ENCODE measurements around the gene NR2E1. TPM values are rescaled to one million over a fixed set of nuclear protein-coding genes. Genes with fewer than 3 reads are reported as not detected.

Gene NR2E1
- total RNA-seq (2014; rRNA removed; shearing (Covaris generic)) (not detected in 2 replicates), polyA plus RNA-seq (2016; fragmentation: Nextera tagmentation; extraction: Ambion mirVana) (not detected in 2 replicates)

DNA sequence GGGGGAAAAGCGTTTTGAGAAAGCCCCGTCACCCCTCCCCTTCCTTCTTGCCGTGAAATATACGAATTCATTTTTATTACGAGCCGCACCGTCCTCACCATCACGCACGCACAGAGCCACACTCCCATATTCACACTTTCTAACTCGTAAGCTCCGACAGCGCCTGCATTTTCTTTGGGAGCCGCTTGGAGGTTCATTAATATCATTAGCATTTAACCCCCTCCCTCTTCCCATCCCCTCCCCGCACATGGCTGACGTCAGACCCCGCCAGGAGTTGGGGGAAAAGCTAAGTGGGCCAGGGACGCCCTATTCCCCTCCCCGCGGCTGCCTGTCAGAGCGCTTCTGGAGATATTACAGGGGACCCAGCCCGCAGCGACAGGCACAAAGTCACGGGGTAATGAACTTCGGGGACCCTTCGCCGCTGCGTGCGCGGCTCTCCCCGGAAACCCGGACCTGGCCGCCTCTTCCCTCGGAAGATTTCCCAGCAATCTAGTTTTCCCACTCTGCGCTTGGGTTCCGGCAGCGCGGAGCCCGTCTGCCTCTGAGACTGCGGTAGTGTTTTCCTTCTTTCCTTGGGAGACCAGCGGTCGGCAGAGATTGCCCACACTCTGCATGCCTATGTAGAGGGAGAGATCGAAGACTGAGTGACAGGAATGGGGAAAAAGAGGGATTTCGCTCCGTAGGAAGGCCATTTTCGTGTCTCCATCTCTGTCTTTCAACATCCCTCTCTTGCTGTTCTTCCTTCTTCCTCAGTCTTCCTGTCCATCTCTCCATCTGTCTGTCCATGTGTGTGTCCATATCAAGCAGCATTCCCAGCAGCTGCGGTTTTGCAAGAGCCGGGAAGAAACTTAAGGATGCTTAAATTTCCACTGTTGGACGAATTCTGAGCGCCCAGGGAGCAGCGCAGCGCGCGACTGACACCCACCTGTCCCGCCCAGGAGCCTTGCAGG, at the start of gene NR2E1:
Gene NR2E1, plus strand, starts transcription at position 309 of the 950 bp plus-strand sequence. CDS start 744 bp downstream, outside the sequence.
- Histone ChIP-seq H3K36me3 (ENCODE audit: low read depth) (no peaks in the 10 kb centered on the region), H3K9ac (no peak within 1 kb of the TSS), H3K79me2 (ENCODE audit: insufficient read depth) (no peaks in the 10 kb centered on the region), H3K9me3 (ENCODE audit: low read depth) (no peaks in the 10 kb centered on the region), H3K27me3 (replicated peaks; ENCODE audit: insufficient read depth) (peaks cover 99% of the 10 kb centered on the region), H4K20me1 (ENCODE audit: insufficient read depth) (no peaks in the 10 kb centered on the region), H3K9me2 (ENCODE audit: insufficient read depth) (no peaks in the 10 kb centered on the region), H3K4me2 (ENCODE audit: unreplicated experiment) (no peak within 1 kb of the TSS), H3K27ac (no peak within 1 kb of the TSS), H3K4me3 (no peak within 1 kb of the TSS), H3F3A (ENCODE audit: insufficient read depth) (no peaks in the 10 kb centered on the region), H2AFZ (0 out of 2 replicates have a peak within 1 kb of the TSS, but pooled peaks have one; percentile 3), H3K4me1 (ENCODE audit: insufficient read depth) (no peaks in the 10 kb centered on the region)
- WGBS, 2 experiments (ENCODE audit: low coverage in 1 of 2, low lambda C conversion rate in 2 of 2, missing lambda C conversion rate in 2 of 2) = 3% methylated on average over 53 to 54 of the region's 54 CpGs
- peak; percentile 23 for DNase-seq
- TF ChIP-seq EZH2 (IDR thresholded peaks at IDR 0.05; ENCODE audit: insufficient read depth, poor library complexity, severe bottlenecking) = peak; percentile 32
- 0 out of 2 replicates have a peak, but pooled peaks have one; percentile 41 for TF ChIP-seq EZH2phosphoT487 (IDR thresholded peaks at IDR 0.05; ENCODE audit: insufficient read depth, low read depth)
- in situ Hi-C loops (cut with MboI) = no loop called here

DNA sequence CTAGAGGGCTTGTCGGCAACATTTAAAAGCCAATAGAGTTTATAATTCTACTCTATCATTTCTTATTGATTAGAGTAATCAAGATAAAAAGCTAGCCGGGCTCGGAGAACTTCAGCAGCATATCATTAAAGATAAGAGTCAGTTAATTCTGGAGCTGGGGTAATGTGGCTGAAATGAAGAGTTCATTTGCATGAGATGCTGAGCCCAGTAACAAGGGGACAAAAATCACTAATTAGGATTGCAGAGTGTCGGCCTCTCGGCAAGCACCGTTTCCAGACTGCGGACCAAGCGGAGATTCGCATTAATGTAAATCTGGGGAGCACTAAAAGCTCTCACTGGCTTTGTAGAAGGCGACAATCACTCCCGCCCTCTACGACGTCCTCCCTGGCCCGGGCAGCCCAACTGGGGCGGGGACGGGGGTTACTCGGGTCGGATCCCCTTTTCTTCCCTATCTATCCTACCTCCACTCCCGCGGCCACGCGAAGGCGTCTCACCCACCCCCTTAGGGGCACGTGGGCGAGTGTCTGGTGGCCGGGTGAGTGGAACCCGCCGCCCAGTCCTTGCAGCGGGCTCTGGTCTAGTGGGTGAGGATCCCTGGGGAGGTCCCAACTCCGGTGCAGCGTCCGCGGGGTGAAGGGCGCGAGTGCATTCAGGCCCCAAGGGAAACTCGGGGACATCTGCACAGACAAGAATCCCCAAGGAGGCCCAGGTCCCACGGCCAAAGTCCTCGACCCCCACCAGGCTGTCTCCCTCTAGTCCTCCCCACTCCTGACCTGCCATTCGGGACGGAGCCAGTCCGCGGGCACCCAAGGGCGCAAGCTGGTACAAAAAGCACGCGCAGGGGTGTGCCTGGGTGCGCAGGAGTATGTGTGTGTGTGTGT, 49.0 kb upstream of the NR2E1 start:
- no peaks in the 10 kb centered on the region for H3K9me3 ChIP-seq (ENCODE audit: low read depth)
- no peaks in the 10 kb centered on the region for H3K9me2 ChIP-seq (ENCODE audit: insufficient read depth)
- no peaks in the 10 kb centered on the region for H3F3A ChIP-seq (ENCODE audit: insufficient read depth)
- H4K20me1 ChIP-seq (ENCODE audit: insufficient read depth) = no peaks in the 10 kb centered on the region
- peak overlapping the region; percentile 71 for H2AFZ ChIP-seq
- peak; percentile 78; the same call in 1 of the 2 replicates for TF ChIP-seq EZH2phosphoT487 (IDR thresholded peaks at IDR 0.05; ENCODE audit: insufficient read depth, low read depth)
- TF ChIP-seq EZH2 (IDR thresholded peaks at IDR 0.05; ENCODE audit: insufficient read depth, poor library complexity, severe bottlenecking) = peak; percentile 89
- no peak overlapping the region for H3K9ac ChIP-seq
- no peaks in the 10 kb centered on the region for H3K36me3 ChIP-seq (ENCODE audit: low read depth)
- H3K4me1 ChIP-seq (ENCODE audit: insufficient read depth) = no peaks in the 10 kb centered on the region
- no peaks in the 10 kb centered on the region for H3K79me2 ChIP-seq (ENCODE audit: insufficient read depth)
- no peak for DNase-seq
- no peak overlapping the region for H3K4me3 ChIP-seq
- WGBS, 2 experiments (ENCODE audit: low coverage in 1 of 2, low lambda C conversion rate in 2 of 2, missing lambda C conversion rate in 2 of 2) = 6 to 9% methylated on average over 44 to 46 of the region's 46 CpGs
- no peak overlapping the region for H3K27ac ChIP-seq
- in situ Hi-C loops (cut with MboI) = loop anchor here (10.0 to 25.0 kb wide), 3 partner anchors 378 to 946 kb away; no protein-coding TSS in a partner anchor
- peak overlapping the region; percentile 74 for H3K4me2 ChIP-seq (ENCODE audit: unreplicated experiment)
- H3K27me3 ChIP-seq (replicated peaks; ENCODE audit: insufficient read depth) = peaks cover 76% of the 10 kb centered on the region

DNA sequence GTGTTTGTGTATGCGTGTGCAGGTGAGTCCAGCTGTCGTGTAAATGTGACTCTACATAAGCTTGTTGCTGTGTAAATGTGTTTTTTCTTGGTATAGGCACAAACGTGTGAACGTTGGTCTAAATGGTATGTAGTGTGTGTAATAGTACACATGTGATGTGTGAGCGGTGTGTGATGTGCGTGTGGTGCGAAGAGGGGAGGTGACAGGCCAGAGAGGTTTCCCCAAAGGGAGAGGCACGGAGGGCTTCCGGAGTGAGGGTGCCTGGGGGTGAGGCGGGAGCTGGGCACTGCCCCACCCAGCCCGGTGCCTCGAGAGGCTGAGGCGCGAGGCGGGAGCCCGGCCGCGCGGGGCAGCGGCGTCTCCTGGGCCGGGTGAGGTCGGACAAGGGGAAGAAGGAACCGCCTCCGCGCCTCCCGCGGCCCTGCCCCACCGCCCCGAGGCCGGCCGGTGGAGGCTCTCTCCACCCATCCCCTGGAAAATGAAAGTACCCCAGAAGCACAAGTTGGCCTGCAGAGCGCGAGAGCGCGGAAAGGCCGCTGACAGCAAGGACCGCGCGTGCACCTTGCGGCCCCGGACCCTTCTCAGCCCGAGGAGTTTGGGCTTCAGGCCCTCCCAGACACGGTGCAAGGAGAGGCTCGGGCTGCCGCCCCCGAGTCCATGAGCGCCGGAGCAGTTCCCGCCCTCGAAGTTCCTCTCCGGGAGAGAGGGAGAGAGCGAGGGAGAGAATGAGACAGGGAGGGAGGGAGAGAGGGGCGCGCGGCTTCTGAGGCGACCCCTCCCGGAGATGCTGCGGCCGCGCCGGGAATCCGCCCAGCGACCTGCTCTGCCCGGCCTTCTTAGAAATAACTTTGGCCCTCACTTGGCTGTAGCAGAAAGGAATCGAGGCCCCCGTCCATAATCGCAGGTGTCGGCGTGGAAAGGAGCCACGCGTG, 48.1 kb upstream of the NR2E1 start:
- Histone ChIP-seq H3K9me3 (ENCODE audit: low read depth) (no peaks in the 10 kb centered on the region), H3K9ac (no peak overlapping the region), H3K4me2 (ENCODE audit: unreplicated experiment) (peak overlapping the region; percentile 74), H3K27me3 (replicated peaks; ENCODE audit: insufficient read depth) (peaks cover 80% of the 10 kb centered on the region), H3K36me3 (ENCODE audit: low read depth) (no peaks in the 10 kb centered on the region), H3K4me3 (peak overlapping the region; percentile 71), H2AFZ (peak overlapping the region; percentile 71), H3K9me2 (ENCODE audit: insufficient read depth) (no peaks in the 10 kb centered on the region), H3K27ac (no peak overlapping the region), H4K20me1 (ENCODE audit: insufficient read depth) (no peaks in the 10 kb centered on the region), H3K4me1 (ENCODE audit: insufficient read depth) (no peaks in the 10 kb centered on the region), H3K79me2 (ENCODE audit: insufficient read depth) (no peaks in the 10 kb centered on the region), H3F3A (ENCODE audit: insufficient read depth) (no peaks in the 10 kb centered on the region)
- DNase-seq = peak; percentile 41
- WGBS, 2 experiments (ENCODE audit: low coverage in 1 of 2, low lambda C conversion rate in 2 of 2, missing lambda C conversion rate in 2 of 2) = 3 to 6% methylated on average over 38 to 71 of the region's 72 CpGs
- TF ChIP-seq EZH2 (IDR thresholded peaks at IDR 0.05; ENCODE audit: insufficient read depth, poor library complexity, severe bottlenecking) (peak; percentile 95), EZH2phosphoT487 (IDR thresholded peaks at IDR 0.05; ENCODE audit: insufficient read depth, low read depth) (no peak)
- in situ Hi-C loops (cut with MboI) = loop anchor here (10.0 to 25.0 kb wide), 3 partner anchors 377 to 945 kb away; no protein-coding TSS in a partner anchor
